HG02798 (cell line): ENCODE results near the gene RRM2.
A peak's percentile ranks its signal among the peaks of the same experiment; 100 is the strongest.

ENCODE experiments used
- ATAC-seq: cut with Tn5 transposase; IDR thresholded peaks from one replicate; pipeline ENCODE4 v1.9.1; 2021; ENCODE audit warnings: mild to moderate bottlenecking; ENCODE audit not compliant: unreplicated experiment, poor library complexity

RRM2 gene

DNA sequence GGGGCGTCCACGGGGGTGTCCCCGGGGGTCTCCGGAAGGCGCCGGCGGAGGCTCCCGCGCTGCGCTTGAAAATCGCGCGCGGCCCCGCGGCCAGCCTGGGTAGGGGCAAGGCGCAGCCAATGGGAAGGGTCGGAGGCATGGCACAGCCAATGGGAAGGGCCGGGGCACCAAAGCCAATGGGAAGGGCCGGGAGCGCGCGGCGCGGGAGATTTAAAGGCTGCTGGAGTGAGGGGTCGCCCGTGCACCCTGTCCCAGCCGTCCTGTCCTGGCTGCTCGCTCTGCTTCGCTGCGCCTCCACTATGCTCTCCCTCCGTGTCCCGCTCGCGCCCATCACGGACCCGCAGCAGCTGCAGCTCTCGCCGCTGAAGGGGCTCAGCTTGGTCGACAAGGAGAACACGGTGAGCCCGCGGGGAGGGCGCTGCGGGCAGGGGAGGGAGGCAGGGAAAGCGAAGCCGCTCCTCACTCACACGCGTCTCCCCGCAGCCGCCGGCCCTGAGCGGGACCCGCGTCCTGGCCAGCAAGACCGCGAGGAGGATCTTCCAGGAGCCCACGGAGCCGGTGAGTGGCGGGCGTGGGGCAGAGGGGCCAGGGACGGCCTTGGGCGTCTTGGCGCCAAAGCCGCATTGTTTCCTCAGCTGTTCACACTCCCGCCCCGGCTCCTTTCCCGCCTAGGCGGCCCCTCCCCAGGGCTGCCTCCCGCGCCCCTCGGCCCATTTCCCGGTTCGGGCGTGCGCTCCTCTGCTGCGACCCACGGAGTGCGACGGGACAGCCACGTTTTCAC, at the start of gene RRM2:
Gene RRM2 (plus strand): TSS at position 240 of the 781 bp plus-strand sequence. CDS start 60 bp downstream, at position 300.
- peak; percentile 74 for ATAC-seq

GRCh38 chr2:10073706-10074105, 48.8 kb upstream of the RRM2 start:
- no peak for ATAC-seq

GRCh38 chr2:10075101-10075500, 47.4 kb upstream of the RRM2 start:
- ATAC-seq: no peak

DNA sequence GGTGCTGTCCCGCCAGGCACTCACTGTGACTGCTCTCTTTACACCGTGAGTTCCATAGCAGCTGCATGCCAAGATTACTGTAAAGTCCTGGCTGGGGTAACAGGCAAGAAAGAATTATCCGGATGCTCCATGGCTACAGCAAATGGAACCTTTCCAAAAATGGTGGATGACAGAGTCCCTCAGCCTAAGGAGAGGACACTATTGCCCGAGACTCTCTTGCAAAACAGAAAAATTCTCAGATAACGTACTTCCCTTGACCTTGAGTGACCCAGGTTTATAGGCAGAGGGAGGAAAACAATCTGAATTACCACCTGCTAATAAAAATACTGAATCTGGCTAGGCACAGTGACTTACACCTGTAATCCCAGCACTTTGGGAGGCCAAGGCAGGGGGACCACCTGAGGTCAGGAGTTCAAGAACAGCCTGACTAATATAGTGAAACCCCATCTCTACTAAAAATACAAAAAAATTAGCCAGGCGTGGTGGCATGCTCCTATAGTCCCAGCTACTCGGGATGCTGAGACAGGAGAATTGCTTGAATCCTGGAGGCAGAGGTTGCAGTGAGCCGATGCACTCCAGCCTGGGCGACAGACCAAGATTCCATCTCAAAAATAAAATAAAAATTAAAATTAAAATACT, 46.8 kb upstream of the RRM2 start:
- no peak for ATAC-seq

GRCh38 chr2:10076511-10076910, 46.0 kb upstream of the RRM2 start:
- ATAC-seq: no peak

DNA sequence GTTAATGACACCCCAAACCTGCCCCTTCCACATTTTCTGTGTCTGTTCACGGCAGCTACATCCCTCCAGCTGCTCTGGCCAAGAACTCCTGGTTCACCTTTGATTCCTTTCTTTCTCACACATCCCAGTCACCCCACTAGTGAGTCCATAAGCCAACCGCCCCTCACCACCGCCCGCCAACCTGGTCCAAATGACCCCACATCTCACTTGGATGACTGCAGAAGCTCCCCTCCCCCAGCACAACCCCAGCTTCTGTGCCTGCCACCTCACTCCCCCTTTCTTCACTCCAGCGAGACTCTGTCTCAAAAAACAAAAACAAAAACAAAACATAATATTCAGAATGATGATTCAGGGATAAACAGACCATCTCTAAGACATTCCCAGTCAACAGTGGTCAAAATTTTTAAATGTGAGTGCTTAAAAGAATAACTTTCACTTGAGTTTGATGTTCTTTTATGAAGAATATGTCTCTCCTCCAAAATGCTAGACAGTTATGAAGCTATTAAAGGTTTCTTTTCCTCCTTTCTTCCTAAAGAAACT, 45.5 kb upstream of the RRM2 start:
- ATAC-seq: no peak

- no peak for ATAC-seq
Observed at GRCh38 chr2:10078001-10078400, 44.5 kb upstream of the RRM2 start.

- no peak for ATAC-seq
Observed at GRCh38 chr2:10078704-10079265, 43.8 kb upstream of the RRM2 start.

- peak; percentile 23 for ATAC-seq
Observed at GRCh38 chr2:10079266-10079869, 43.2 kb upstream of the RRM2 start.

GRCh38 chr2:10079870-10080535, 42.5 kb upstream of the RRM2 start, which contains the start of gene CYS1:
CYS1 (minus strand) TSS chr2:10080411; CDS start chr2:10080223, 188 bp downstream.
- peak; percentile 49 for ATAC-seq

DNA sequence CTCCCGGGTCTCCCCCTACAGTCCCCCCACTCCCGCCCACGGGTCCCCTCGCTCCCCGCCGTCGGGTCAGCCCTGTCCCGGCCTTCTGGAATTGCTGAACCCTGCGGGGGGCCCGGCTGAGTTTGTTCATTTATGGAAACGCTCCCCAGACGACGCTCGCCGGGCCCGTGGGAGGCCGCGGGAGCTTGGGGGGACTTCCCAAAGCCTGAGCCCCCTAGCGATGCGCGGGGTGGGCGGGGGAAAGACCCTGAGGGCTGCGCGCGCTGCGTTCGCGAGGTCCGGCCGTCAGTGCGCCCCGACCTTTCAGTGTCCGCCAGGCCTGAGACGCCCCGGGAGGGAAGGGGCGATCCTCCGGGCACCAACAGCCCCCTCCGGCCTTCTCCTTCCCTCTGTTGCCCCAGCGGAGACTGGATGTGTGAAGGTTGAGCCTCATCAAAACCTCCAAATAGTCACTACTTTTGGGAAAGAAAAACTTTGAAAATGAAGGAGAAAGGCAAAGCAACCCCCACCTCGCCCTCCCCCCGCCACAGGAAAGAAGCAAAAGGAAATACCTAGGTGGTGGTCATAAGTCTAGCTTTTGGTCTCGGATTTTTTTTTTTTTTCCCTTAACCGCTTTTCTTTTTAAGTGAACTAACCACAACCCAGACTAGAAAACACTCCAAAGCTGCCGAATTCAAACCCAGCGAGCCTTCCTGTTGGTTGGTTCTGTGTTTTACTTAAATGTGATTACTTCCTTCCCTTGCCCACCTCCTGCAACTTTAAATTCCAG, 41.8 kb upstream of the RRM2 start:
- peak; percentile 33 for ATAC-seq

DNA sequence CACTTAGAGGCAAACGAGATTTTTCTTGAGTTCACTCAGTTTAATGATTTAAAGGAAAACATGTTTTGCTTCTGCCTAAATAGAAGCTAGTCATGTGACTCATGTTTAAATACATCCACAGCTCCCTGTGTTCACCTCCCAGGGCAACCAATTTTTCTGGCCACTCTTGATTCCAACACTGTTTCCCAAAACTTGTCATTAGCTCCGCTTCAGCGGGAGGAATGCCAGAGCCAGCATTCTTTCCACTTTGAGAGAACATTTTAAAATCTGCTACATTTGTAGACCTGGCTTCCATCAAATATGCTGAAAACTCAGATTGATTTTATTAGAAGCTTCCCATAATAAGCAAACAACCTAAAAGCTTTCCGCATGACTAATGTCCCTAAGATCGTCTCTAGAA, 39.5 kb upstream of the RRM2 start:
- ATAC-seq: no peak

- peak; percentile 30 for ATAC-seq
Observed at GRCh38 chr2:10083692-10084211, 38.8 kb upstream of the RRM2 start.

- ATAC-seq: no peak
Observed at GRCh38 chr2:10084223-10084865, 38.2 kb upstream of the RRM2 start.

DNA sequence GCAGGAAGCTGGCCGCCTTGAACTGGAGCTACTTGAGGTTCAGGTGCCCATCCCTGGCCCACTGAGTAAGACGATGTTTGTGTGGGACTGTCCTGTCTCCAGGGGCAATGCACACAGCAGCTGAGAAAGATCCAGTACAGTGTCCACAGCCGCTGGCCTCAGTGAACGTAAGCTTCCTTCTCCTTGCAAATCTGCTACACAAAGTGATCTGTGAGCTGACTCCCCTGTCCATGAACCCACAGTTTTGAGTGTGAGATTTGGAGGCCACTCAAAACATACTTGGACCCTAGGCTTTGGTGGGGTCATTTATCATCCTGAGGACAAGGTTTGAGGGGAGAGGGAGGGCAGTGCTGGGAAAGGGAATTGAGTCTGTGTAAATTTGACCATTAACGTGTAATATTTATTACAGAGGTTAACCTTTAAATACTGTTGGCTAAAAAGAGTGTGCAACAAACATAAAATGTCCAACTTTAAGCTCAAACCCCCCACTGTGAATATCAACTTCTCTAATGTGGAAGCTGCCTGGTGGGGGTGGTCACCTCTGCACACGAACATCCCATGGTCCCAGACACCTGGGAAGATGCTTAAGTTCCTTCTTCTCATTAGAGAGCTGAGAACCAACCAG, 37.4 kb upstream of the RRM2 start:
- no peak for ATAC-seq

GRCh38 chr2:10085668-10086059, 36.9 kb upstream of the RRM2 start:
- no peak for ATAC-seq

- no peak for ATAC-seq
Observed at GRCh38 chr2:10086950-10087349, 35.6 kb upstream of the RRM2 start.

GRCh38 chr2:10087360-10087759, 35.2 kb upstream of the RRM2 start:
- no peak for ATAC-seq
